Loucy (cell line): Measurements from ENCODE around the gene PHKG1.
"Not testable (repeated sequence)": the region's sequence is repeated elsewhere in the genome, so short reads cannot be mapped to it uniquely, and the experiment has no call there.

Experiments
- H2AFZ ChIP-seq: fragments of 200-600 bp; sonication (generic); 2 replicates; pipeline ENCODE4 v1.6.0; 2016; ENCODE audit warnings: antibody characterized with exemption, mild to moderate bottlenecking, low read length, moderate library complexity
- H3F3A ChIP-seq: fragments of 200-600 bp; 2 replicates; pipeline ENCODE4 v1.6.0; 2016; ENCODE audit warnings: antibody characterized with exemption, low read depth, mild to moderate bottlenecking
- H3K27me3 ChIP-seq: fragments of 200-600 bp; sonication (generic); 2 replicates; pipeline ENCODE4 v1.6.1; 2014; ENCODE audit warnings: low read length, mild to moderate bottlenecking; ENCODE audit not compliant: insufficient read depth, poor library complexity, severe bottlenecking
- H3K36me3 ChIP-seq: fragments of 200-600 bp; sonication (generic); 2 replicates; pipeline ENCODE4 v1.6.1; 2016; ENCODE audit warnings: low read length; ENCODE audit not compliant: insufficient read depth
- H3K4me1 ChIP-seq: fragments of 200-600 bp; sonication (generic); 2 replicates; pipeline ENCODE4 v1.5.1; 2014; ENCODE audit warnings: low read length, mild to moderate bottlenecking; ENCODE audit not compliant: insufficient read depth, poor library complexity, severe bottlenecking
- H3K4me2 ChIP-seq: fragments of 200-600 bp; sonication (generic); 2 replicates; pipeline ENCODE4 v1.6.0; 2014; ENCODE audit warnings: antibody characterized with exemption, low read length, low read depth, mild to moderate bottlenecking; ENCODE audit not compliant: poor library complexity, severe bottlenecking
- H3K4me3 ChIP-seq: fragments of 200-600 bp; sonication (generic); 2 replicates; pipeline ENCODE4 v1.5.1; 2014; ENCODE audit warnings: low read length, mild to moderate bottlenecking, mixed read lengths; ENCODE audit not compliant: poor library complexity, severe bottlenecking
- H3K79me2 ChIP-seq: fragments of 200-600 bp; sonication (generic); 2 replicates; pipeline ENCODE4 v1.6.1; 2014; ENCODE audit warnings: low read length; ENCODE audit not compliant: insufficient read depth
- H3K9ac ChIP-seq: fragments of 200-600 bp; sonication (generic); 2 replicates; pipeline ENCODE4 v1.6.0; 2014; ENCODE audit warnings: mild to moderate bottlenecking, low read depth, low read length, moderate library complexity; ENCODE audit not compliant: poor library complexity, severe bottlenecking
- H3K9me2 ChIP-seq: fragments of 200-600 bp; sonication (generic); replicated peaks from 2 replicates; pipeline ENCODE4 v1.6.1; 2016; ENCODE audit warnings: low read depth, low read length, mixed read lengths
- H3K9me3 ChIP-seq: fragments of 200-600 bp; sonication (generic); 2 replicates; pipeline ENCODE4 v1.6.1; 2014; ENCODE audit warnings: mild to moderate bottlenecking, antibody characterized with exemption, low read length, low read depth; ENCODE audit not compliant: insufficient read depth
- H4K20me1 ChIP-seq: fragments of 200-600 bp; sonication (generic); 2 replicates; pipeline ENCODE4 v1.6.0; 2014; ENCODE audit warnings: antibody characterized with exemption, low read length, mild to moderate bottlenecking; ENCODE audit not compliant: insufficient read depth, poor library complexity, severe bottlenecking
- EZH2phosphoT487 ChIP-seq: fragments of 200-600 bp; IDR thresholded peaks from 2 replicates; pipeline ENCODE4 v1.6.1; 2018; ENCODE audit warnings: antibody characterized with exemption, mild to moderate bottlenecking, moderate library complexity, borderline replicate concordance
- TF ChIP-seq, protein P1 (sequence below): fragments of 200-600 bp; sonication (generic); conservative IDR thresholded peaks from 2 replicates; pipeline ENCODE4 v1.5.1; 2014; ENCODE audit warnings: mild to moderate bottlenecking, antibody characterized with exemption, low read length

PHKG1 gene

DNA sequence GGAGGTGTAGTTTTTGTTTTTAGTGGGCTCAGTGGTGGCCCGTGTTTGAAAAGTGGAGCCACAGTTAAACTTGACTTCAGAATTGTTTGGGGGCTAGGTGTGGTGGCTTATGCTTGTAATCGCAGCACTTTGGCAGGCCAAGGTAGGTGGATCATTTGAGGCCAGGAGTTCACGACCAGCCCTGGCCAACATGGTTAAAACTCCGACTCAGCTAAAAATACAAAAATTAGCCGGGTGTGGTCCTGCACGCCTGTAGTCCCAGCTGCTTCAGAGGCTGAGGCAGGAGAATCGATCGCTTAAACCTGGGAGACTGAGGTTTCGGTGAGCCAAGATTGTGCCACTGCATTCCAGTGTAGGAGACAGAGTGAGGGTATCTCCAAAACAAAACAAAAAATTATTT lies 39.4 kb downstream of the PHKG1 start:
- Histone ChIP-seq H3K4me3 (peak overlapping the region; percentile 100), H3K9me2 (no peaks in the 10 kb centered on the region), H3K9me3 (no peaks in the 10 kb centered on the region), H3K79me2 (peaks cover 84% of the 10 kb centered on the region), H3K4me1 (peaks cover 40% of the 10 kb centered on the region), H3K27me3 (peaks cover 5% of the 10 kb centered on the region), H3K36me3 (peaks cover 38% of the 10 kb centered on the region), H4K20me1 (peaks cover 57% of the 10 kb centered on the region), H3K9ac (peak overlapping the region; percentile 98), H3K4me2 (peak overlapping the region; percentile 89), H2AFZ (no peak overlapping the region), H3F3A (no peaks in the 10 kb centered on the region)
- TF ChIP-seq, protein P1, sequence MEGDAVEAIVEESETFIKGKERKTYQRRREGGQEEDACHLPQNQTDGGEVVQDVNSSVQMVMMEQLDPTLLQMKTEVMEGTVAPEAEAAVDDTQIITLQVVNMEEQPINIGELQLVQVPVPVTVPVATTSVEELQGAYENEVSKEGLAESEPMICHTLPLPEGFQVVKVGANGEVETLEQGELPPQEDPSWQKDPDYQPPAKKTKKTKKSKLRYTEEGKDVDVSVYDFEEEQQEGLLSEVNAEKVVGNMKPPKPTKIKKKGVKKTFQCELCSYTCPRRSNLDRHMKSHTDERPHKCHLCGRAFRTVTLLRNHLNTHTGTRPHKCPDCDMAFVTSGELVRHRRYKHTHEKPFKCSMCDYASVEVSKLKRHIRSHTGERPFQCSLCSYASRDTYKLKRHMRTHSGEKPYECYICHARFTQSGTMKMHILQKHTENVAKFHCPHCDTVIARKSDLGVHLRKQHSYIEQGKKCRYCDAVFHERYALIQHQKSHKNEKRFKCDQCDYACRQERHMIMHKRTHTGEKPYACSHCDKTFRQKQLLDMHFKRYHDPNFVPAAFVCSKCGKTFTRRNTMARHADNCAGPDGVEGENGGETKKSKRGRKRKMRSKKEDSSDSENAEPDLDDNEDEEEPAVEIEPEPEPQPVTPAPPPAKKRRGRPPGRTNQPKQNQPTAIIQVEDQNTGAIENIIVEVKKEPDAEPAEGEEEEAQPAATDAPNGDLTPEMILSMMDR: no peak

- Histone ChIP-seq H3K4me3 (peak within 1 kb of the TSS; percentile 100), H3K4me1 (peaks cover 40% of the 10 kb centered on the region), H3K36me3 (peaks cover 20% of the 10 kb centered on the region), H3K27me3 (peaks cover 5% of the 10 kb centered on the region), H4K20me1 (peaks cover 47% of the 10 kb centered on the region), H3K4me2 (peak within 1 kb of the TSS; percentile 90), H3F3A (no peaks in the 10 kb centered on the region), H2AFZ (peak within 1 kb of the TSS; percentile 79), H3K9me3 (no peaks in the 10 kb centered on the region), H3K79me2 (peaks cover 66% of the 10 kb centered on the region), H3K9me2 (no peaks in the 10 kb centered on the region), H3K9ac (peak within 1 kb of the TSS; percentile 98)
- TF ChIP-seq EZH2phosphoT487: no peak
- TF ChIP-seq, protein P1: no peak
These were observed 41.2 kb downstream of the PHKG1 start, which contains the start of the genes CCT6A and PSPH for GRCh38 chr7:56051339-56052191. Gene CCT6A (plus strand): TSS chr7:56051765. CDS start chr7:56051849, 84 bp downstream. Gene PSPH (minus strand): TSS chr7:56051444. CDS start chr7:56021212, 30,232 bp downstream.

GRCh38 chr7:56051053-56051338 lies 41.8 kb downstream of the PHKG1 start:
- Histone ChIP-seq H4K20me1 (peaks cover 43% of the 10 kb centered on the region), H3K27me3 (peaks cover 5% of the 10 kb centered on the region), H3K79me2 (peaks cover 61% of the 10 kb centered on the region), H2AFZ (peak overlapping the region; percentile 58), H3K9ac (peak overlapping the region; percentile 98), H3K4me2 (peak overlapping the region; percentile 90), H3K36me3 (peaks cover 14% of the 10 kb centered on the region), H3F3A (no peaks in the 10 kb centered on the region), H3K9me3 (no peaks in the 10 kb centered on the region), H3K4me3 (peak overlapping the region; percentile 100), H3K9me2 (no peaks in the 10 kb centered on the region), H3K4me1 (peaks cover 38% of the 10 kb centered on the region)
- no peak for TF ChIP-seq EZH2phosphoT487
- TF ChIP-seq, protein P1: no peak

DNA sequence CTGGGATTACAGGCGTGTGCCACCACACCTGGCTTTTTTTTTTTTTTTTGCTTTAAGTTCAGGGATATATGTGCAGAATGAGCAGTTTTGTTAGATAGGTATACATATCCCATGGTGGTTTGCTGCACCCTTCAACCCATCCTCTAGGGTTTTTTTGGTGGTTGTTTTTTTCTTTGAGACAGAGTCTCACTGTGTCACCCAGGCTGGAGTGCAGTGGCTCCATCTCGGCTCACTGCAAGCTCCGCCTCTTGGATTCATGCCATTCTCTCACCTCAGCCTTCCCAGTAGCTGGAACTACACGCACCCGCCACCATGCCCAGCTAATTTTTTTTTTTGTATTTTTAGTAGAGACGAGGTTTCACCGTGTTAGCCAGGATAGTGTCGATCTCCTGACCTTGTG lies 44.0 kb downstream of the PHKG1 start:
- H3K79me2 ChIP-seq: peaks cover 38% of the 10 kb centered on the region
- not testable (repeated sequence) for H3K9me2 ChIP-seq, H3K9me3 ChIP-seq, H3K36me3 ChIP-seq, H3K9ac ChIP-seq, H3K4me3 ChIP-seq, H3K27me3 ChIP-seq, H2AFZ ChIP-seq, H3F3A ChIP-seq
- H4K20me1 ChIP-seq: peaks cover 21% of the 10 kb centered on the region
- H3K4me1 ChIP-seq: peaks cover 23% of the 10 kb centered on the region
- H3K4me2 ChIP-seq: peak overlapping the region; percentile 27
